HEK293 (cell line): ENCODE results near the gene HIC1.

Experiments
- PATZ1 ChIP-seq: fragments of 450-650 bp; formaldehyde crosslinking; IDR thresholded peaks from 2 replicates; pipeline ENCODE4 v1.5.1; 2016; ENCODE audit warnings: missing biosample characterization, missing genetic modification characterization
- ZFP3 ChIP-seq: fragments of 450-650 bp; formaldehyde crosslinking; IDR thresholded peaks from 2 replicates; pipeline ENCODE4 v1.5.1; 2016; ENCODE audit warnings: low read depth, missing biosample characterization, missing genetic modification characterization
- ZNF175 ChIP-seq: fragments of 450-650 bp; formaldehyde crosslinking; IDR thresholded peaks from 2 replicates; pipeline ENCODE4 v1.5.1; 2016; ENCODE audit warnings: missing biosample characterization, missing genetic modification characterization

- TF ChIP-seq ZFP3 (tag by site-specific recombination) = no peak
- TF ChIP-seq PATZ1 (tag by site-specific recombination) = no peak
- TF ChIP-seq ZNF175 (tag by site-specific recombination) = no peak
These were observed 26.7 kb downstream of the HIC1 start for GRCh38 chr17:2081564-2081963.
